GM21529 (cell line): Measurements from ENCODE around the gene PPP1R13B.
A peak's percentile ranks its signal among the peaks of the same experiment; 100 is the strongest.

Experiments
- ATAC-seq: cut with Tn5 transposase; IDR thresholded peaks from one replicate; pipeline ENCODE4 v1.9.1; 2021; ENCODE audit not compliant: unreplicated experiment

Gene PPP1R13B

GRCh38 chr14:103838117-103838516 is 9.3 kb downstream of the PPP1R13B start:
- no peak for ATAC-seq

GRCh38 chr14:103836976-103837725 is 10.2 kb downstream of the PPP1R13B start:
- ATAC-seq, result no peak

DNA sequence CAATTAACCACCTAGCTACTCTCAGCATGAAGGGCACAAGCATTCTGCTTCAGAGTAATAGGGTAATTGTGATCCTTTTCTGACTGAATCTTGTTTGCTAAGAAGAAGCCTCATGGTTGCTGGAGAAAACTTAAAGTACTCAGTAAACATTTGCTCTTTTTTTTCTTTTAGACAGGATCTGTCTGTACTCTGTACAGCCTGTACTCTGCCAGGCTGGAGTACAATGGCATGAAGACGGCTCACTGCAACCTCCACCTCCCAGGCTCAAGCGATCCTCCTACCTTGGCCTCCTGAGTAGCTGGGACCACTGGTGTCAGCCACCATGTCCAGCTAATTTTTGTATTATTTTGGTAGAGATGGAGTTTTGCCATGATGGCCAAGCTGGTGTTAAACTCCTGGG is 12.4 kb downstream of the PPP1R13B start:
- ATAC-seq, result no peak

DNA sequence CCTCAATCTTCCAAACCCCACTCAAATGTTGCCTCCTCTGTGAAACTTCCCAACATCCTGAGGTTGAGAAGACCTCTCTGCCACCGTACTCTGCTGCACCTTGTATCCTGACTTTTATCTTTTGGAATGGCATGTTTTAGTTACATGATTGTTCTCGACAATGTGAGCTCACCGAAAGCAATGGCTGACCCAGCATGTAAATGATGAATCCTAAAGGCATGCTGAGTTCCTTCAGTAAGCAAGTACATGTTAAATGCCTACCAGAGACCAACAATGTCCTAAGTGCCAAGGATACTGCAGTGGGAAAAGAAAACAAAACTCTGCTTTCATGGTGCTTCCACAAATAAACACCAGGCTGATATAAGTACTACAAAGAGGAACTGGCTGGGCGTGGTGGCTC is 13.7 kb downstream of the PPP1R13B start:
- ATAC-seq, result no peak

DNA sequence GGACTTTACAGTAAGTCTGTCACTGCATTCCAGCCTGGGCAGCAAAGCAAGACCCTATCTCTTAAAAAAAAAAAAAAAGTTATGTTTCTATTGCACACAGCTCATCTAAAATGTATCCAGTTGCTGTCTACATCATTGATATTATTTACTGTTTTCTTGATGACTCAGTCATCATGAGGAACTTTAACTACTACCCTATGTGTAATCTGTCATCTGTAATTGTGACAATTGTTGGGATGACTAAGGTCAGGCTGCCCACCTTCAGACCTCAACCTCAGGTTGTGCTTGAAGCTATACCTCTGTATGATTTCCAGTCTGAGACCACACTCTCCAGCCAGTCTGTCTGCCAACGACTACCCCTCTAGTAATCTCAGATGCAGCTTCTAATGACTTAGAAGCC is 15.3 kb downstream of the PPP1R13B start:
- ATAC-seq, result no peak

- no peak for ATAC-seq
These were observed 16.7 kb downstream of the PPP1R13B start for GRCh38 chr14:103830511-103831270.

DNA sequence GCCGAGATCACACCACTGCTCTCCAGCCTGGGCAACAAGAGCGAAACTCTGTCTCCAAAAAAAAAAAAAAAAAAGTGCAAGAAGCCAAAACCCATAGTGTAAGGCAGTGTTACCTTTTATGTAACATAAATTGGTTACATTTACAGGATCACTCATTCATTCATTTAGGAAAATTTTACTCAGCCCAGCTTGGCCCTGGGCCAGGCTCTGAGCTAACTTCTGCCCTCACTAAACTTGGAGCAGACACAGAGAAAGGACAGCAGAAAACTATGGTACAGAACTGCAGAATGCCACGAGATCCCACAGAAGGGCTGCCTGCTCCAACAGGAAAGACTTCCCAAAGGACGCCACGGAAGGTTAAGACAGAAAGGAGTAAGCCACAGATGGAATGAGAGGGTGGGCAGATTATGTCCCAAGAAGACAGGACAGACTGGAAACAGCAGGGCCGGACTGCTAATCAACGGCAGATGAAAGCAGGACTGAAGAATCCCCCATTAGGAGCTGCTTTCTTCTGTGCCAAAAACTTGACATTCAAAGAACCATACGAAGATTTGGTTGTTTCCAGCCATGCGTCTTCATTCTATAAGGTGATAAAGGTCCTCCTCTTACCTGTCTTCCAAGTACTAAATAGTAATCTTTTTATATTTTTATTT is 18.9 kb downstream of the PPP1R13B start:
- no peak for ATAC-seq

DNA sequence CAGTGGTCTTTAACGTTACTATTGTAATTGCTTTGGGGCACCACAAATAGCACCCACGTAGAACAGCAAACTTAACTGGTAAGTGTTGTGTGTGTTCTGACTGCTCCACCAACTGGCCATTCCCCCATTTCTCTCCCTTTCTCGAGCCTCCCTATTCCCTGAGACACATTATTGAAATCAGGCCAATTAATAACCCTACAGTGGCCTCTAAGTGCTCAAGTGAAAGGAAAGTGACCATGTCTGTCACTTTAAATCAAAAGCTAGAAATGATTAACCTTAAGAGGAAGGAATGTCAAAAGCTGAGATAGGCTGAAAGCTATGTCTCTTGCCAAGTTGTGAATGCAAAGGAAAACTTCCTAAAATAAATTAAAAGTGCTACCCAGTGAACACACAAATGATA is 22.3 kb downstream of the PPP1R13B start:
- no peak for ATAC-seq

DNA sequence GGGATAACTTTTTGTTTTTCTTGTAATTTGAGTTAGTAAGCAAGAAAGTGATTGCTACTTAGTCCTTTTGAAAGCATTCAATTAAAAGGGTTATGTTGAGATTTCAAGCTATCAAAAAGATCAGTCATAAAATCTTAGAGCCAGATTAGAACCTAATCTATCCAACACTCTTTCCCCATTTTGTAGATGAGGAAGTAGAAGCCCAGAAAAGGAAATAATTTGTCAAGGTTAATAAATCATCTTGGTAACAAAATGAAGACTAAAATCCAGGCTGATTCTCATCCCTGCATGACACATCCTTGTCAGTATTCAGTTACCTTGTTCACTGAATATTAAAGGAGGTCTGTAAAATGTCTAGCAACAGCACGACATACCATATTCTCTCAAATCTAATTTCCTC is 26.5 kb downstream of the PPP1R13B start:
- no peak for ATAC-seq

GRCh38 chr14:103820382-103820781 is 27.0 kb downstream of the PPP1R13B start:
- no peak for ATAC-seq

- no peak for ATAC-seq
These were observed 27.7 kb downstream of the PPP1R13B start for GRCh38 chr14:103819503-103820307.

DNA sequence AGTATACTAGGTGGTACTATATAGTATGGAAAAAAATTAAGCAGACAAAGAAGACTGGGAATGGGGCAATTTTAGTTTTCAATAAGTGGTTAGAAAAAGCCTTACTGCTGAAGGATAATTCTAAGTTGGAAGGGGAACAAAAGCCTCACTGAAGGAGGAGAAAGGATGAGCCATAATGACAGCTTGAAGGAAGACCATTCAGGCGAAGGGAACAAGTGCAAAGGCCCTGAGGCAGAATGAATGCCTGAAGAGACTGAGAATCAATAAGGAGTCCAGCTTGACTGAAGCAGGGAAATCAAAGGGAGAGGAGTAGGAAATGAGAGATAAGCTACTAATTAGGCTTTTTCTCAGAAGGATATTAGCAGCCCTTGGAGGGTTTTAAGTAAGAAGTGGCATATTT is 28.5 kb downstream of the PPP1R13B start:
- ATAC-seq, result no peak

DNA sequence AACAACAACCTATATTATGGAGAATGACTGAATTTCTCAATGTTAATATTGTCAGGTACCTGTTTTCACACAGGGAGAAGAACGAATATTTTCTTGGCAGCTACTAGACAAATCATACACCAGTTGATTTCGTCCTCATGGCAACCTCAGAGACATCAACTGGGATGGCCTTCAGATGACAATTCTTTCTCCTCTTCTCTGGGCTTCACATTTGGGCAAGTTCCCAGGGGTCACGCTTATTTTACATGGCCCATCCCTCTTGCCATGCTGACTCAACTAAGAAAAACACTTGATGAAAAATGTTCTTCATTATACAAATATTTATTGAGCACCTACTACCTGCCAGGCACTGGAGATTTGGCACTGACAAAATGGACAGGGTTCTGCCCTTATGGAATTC is 29.0 kb downstream of the PPP1R13B start:
- no peak for ATAC-seq

GRCh38 chr14:103817595-103817994 is 29.8 kb downstream of the PPP1R13B start:
- ATAC-seq, result no peak

- ATAC-seq, result no peak
These were observed 30.4 kb downstream of the PPP1R13B start for GRCh38 chr14:103816991-103817390.

GRCh38 chr14:103815253-103815652 is 32.1 kb downstream of the PPP1R13B start:
- no peak for ATAC-seq

GRCh38 chr14:103811189-103811588 is 36.2 kb downstream of the PPP1R13B start:
- ATAC-seq, result no peak

DNA sequence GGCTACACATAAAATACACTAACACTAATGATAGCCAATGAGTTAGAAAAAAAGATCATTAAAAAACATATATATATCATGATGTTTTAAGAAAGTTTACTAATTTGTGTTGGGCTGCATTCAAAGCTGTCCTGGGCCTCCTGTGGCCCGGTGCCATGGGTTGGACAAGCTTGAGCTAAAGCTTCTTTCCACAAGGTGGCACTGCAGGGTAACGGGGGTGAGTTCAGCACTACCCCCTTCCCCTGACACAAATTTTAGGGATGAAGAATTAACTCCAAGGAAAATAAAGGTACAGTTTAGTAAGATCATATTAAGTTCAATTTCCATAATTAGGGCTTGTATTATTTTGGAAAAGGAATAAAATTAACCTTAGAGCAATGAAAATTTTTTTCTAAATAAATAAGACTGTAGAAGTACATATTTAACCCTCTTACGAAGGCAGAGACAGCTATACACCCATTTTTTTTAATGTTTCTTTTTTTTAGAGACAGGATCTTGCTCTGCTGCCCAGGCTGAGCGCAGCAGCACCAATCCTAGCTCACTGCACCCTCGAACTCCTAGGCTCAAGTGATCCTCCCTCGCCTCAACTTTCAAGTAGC is 38.9 kb downstream of the PPP1R13B start:
- ATAC-seq, result no peak

- peak; percentile 84 for ATAC-seq
These were observed 40.6 kb downstream of the PPP1R13B start for GRCh38 chr14:103806805-103807204.

DNA sequence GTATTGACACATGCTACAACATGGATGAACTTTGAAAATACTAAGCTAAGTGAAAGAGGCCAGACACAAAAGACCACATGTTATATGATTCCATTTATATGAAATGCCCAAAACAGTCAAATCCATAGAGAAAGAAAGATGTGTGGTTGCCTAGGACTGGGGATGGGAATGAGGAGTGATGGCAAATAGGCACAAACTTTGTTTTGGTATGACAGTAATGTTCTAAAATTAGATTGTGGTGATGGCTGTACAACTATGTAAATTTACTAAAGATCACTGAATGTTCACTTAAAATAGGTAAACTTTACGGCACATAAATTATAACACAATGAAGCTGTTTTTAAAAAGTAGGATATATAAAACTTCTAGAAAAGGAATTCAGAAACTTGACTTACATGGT is 41.7 kb downstream of the PPP1R13B start:
- ATAC-seq, result no peak

DNA sequence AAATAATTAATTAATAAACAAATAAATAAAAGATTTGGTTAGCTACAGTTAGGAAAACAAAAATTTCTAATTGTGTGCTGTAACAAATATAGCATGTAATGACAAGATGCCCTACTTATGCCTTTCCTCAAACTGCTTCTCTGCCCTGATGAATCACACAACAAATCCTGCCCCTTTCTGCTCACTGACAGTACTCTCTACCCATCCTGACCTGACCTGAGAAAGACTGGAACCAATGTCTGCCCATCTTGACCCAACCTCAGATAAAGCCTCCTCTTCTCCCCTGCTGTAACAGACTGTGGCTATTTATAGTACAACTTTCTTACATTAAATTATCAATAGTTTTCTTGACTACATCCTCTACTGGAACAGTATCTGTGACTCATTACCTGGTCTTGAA is 43.7 kb downstream of the PPP1R13B start:
- ATAC-seq, result no peak
